Cardiac muscle cell (in vitro differentiated cells and primary cell): ENCODE results near the gene PDLIM4. TPM values are rescaled to one million over a fixed set of nuclear protein-coding genes. Genes with fewer than 3 reads are reported as not detected.

Source experiments
- DNase-seq, 2 donors: peaks; one replicate each; pipeline versions ENCODE4 v3.0.0 to v3.0.0-alpha.2; 2010 to 2017; ENCODE audit warnings: low read depth in 1 of 2, low spot score in 1 of 2
- H3K27ac ChIP-seq: fragments of 200-600 bp; sonication (generic); 2 replicates; pipeline ENCODE4 v1.5.1; 2016
- H3K27me3 ChIP-seq: fragments of 200-600 bp; sonication (generic); 2 replicates; pipeline ENCODE4 v1.6.0; 2016; ENCODE audit warnings: control low read depth
- H3K36me3 ChIP-seq: fragments of 200-600 bp; sonication (generic); 2 replicates; pipeline ENCODE4 v1.5.1; 2016; ENCODE audit warnings: control low read depth
- H3K4me1 ChIP-seq: fragments of 200-600 bp; sonication (generic); 2 replicates; pipeline ENCODE4 v1.8.1; 2017; ENCODE audit warnings: low read depth, mild to moderate bottlenecking, mixed run types
- H3K4me3 ChIP-seq: fragments of 200-600 bp; sonication (generic); 2 replicates; pipeline ENCODE4 v1.5.1; 2016; ENCODE audit warnings: mild to moderate bottlenecking
- H3K9me3 ChIP-seq: fragments of 200-600 bp; sonication (generic); 2 replicates; pipeline ENCODE4 v1.5.1; 2017; ENCODE audit warnings: low read depth, mild to moderate bottlenecking, control low read depth
- polyA plus RNA-seq: library from polyadenylated mRNA; unstranded; fragments of >200 nt; fragmentation: Nextera tagmentation; extraction: Ambion mirVana; gene quantifications from 2 replicates; pipeline ENCODE4 v1.2.1, GENCODE V29; 2016
- total RNA-seq: library from RNA; depleted of rRNA; stranded (reverse); fragments of >200 nt; gene quantifications from 2 replicates; pipeline ENCODE4 v1.2.3, GENCODE V29; 2016
- TF ChIP-seq, protein P1 (sequence below): IDR thresholded peaks from 2 replicates; pipeline ENCODE4 v1.5.1; 2012; ENCODE audit warnings: low read depth, mild to moderate bottlenecking, low read length

PDLIM4 gene
- total and polyA plus RNA-seq, 2 experiments from 2014 or later = 23.1 to 32.7 TPM

DNA sequence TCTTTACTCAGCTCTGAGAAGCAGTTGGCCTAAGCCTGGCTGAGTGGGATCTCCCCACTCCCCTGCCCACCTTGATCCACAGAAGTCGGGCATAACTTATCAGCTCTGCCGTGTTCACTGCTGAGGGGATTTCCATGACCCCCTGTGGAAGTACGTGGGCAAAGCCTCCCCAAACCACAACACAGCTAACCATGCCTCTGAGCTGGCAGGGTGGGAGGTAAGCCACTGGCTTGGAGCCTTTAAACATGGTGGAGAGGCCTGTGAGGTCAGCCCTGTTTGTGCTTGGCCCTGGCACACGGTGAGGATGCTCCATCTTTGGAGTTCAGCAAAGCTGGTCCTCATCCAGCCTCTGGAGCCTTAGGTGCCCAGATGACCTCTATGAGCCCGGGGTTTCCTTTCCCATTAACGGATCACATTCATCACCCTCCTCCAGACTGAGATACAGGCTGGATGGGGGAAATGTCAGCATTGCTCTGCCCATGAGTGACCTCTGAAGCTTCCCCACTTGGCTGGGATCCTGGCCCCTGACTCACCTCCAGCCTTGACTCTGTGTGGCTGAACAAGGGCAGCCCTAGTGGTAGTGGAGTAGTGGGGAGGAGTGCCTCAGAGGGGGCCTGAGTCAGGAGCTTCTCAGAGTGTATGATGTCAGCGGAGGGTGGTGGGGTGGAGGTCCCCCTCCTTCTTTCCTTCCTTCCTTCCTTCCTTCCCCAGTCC lies 6.2 kb downstream of the PDLIM4 start:
- Histone ChIP-seq H3K36me3 (no peaks in the 10 kb centered on the region), H3K9me3 (no peaks in the 10 kb centered on the region), H3K4me3 (no peak overlapping the region), H3K27ac (no peak overlapping the region), H3K27me3 (no peaks in the 10 kb centered on the region), H3K4me1 (peaks cover 2% of the 10 kb centered on the region)
- peak in 1 of 2 donors; percentile 78 for DNase-seq
- TF ChIP-seq, protein P1, sequence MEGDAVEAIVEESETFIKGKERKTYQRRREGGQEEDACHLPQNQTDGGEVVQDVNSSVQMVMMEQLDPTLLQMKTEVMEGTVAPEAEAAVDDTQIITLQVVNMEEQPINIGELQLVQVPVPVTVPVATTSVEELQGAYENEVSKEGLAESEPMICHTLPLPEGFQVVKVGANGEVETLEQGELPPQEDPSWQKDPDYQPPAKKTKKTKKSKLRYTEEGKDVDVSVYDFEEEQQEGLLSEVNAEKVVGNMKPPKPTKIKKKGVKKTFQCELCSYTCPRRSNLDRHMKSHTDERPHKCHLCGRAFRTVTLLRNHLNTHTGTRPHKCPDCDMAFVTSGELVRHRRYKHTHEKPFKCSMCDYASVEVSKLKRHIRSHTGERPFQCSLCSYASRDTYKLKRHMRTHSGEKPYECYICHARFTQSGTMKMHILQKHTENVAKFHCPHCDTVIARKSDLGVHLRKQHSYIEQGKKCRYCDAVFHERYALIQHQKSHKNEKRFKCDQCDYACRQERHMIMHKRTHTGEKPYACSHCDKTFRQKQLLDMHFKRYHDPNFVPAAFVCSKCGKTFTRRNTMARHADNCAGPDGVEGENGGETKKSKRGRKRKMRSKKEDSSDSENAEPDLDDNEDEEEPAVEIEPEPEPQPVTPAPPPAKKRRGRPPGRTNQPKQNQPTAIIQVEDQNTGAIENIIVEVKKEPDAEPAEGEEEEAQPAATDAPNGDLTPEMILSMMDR = peak; percentile 27

DNA sequence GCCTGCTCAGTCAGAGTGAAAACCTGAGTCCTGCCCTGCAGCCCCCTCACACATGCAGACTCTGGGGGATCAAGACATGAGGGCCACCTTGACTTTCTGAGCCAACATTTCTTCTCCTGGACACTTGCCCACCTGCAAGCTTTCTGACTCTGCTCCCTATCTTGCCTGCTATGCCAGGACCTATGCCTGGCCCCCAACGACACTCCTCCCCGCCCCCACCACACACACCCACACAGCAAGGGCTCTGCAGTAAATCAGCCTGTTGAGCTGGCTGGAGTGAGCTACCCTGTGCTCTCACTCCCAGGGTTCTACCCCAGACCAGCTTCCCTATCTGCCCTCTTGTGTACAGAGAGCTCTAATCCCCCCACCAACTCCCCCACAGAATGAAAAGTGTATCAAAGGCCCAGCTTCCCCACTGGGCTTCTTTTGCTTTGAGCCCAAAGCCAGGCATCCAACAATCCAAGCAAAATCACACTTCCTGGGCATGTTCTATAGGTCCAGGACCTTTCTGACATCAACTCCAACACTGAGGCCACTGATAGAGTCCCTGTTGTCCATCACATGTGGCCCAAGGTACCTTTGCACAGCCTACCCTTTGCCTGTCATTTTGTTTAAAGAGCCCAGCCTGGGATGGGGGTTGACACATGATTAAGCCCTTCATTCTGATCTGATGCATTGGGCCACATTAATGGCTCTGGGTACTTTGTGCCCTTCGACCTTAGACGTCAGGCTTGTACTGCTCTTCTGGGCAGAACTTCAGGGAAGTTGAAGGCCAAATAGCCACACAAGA lies 7.2 kb downstream of the PDLIM4 start:
- Histone ChIP-seq H3K4me1 (no peaks in the 10 kb centered on the region), H3K9me3 (no peaks in the 10 kb centered on the region), H3K4me3 (no peak overlapping the region), H3K27me3 (no peaks in the 10 kb centered on the region), H3K36me3 (no peaks in the 10 kb centered on the region), H3K27ac (no peak overlapping the region)
- TF ChIP-seq, protein P1 = no peak
- no peak for DNase-seq

DNA sequence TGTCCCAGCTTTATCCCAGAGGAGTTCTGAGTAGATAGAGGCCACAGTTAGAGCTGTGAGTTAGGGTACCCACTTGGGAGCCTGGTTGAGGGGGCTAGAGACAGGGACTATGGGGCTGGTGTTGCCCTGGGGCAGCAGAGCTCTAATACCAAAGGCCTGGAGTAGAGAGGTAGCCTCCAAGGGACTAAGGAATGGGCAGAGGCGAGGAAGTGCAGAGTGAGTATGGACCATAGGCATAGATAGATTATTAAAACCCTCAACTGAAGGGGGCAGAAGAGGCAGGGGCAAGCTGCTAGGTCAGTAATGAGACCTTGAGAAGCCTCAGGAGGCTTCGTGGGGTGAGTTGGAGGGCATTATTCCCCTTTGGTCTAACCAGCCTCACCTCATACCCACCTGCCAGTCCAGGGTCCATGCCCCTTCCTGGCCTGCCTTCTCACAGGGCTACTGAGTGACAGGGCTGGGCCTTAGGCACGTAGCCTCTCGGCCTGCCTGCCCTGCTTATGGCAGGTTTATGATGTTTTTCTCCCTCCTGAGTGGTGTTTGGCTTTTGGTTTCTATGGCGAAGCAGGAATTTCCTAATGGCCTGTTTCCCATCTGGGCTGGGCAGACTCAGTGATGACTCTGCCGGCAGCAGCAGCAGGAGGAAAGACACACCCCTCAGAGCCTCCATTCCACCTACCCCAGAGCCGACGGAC lies 8.0 kb downstream of the PDLIM4 start:
- Histone ChIP-seq H3K27me3 (no peaks in the 10 kb centered on the region), H3K27ac (no peak overlapping the region), H3K4me1 (no peaks in the 10 kb centered on the region), H3K36me3 (no peaks in the 10 kb centered on the region), H3K9me3 (no peaks in the 10 kb centered on the region), H3K4me3 (no peak overlapping the region)
- TF ChIP-seq, protein P1 = no peak
- peak in 1 of 2 donors; percentile 96 for DNase-seq

DNA sequence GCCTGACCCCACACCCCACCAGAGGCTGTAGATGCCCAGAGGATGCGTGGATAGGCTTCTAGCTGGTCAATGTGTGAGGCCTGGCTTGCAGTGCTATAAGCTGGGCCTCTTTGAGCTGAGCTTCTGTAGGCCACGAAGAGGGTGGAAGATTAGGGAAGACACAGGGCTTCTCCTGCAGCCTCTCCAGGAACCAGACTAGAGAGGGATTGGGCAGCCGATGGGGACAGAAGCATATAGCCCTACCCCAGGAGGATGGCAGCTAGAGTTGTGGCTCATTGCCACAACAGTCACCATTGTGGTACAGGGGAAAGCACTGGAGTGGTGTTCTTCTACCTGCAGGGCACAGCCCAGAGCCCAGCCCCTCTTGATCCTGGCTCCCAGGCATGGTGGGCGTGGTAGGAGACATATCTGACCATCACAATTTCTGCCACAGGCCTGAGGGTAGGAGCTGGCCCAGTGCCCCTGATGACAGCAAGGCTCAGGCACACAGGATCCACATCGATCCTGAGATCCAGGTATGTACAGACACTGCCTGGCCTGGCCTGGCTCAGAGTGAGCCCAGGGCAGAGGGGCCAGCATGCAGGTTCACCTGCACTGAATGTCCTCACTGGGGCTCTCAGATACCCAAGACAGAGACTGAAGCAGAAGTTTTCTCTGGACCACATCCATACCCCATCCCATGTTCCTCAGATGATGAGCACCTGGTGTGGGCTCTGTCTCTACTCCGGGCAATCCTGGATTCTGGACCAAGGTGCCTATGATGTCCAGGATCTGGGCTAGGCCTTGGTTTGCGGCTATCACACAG lies 8.7 kb downstream of the PDLIM4 start:
- Histone ChIP-seq H3K9me3 (no peaks in the 10 kb centered on the region), H3K4me1 (no peaks in the 10 kb centered on the region), H3K27me3 (no peaks in the 10 kb centered on the region), H3K27ac (no peak overlapping the region), H3K36me3 (no peaks in the 10 kb centered on the region), H3K4me3 (no peak overlapping the region)
- TF ChIP-seq, protein P1 = no peak
- no peak for DNase-seq

DNA sequence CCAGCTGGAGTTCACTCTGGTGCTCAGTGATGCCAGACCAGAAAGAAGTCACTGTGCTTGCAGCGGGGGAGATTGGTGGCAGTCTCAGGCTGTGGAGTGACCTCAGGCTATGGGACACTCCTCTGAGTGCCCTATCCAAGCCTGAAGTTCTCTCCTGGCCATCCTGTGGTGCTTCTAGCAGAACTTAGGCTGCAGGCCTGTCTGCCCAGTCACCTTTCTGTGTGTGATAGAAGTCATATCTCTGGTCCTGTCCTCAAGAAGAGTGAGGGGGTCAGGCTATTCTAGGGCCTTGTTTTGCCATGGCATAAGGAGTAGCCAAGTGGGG lies 9.3 kb downstream of the PDLIM4 start:
- Histone ChIP-seq H3K27ac (no peak overlapping the region), H3K36me3 (no peaks in the 10 kb centered on the region), H3K27me3 (no peaks in the 10 kb centered on the region), H3K4me1 (no peaks in the 10 kb centered on the region), H3K4me3 (no peak overlapping the region), H3K9me3 (no peaks in the 10 kb centered on the region)
- TF ChIP-seq, protein P1 = no peak
- DNase-seq = no peak
